HL-60 (cell line): Measurements from ENCODE around the gene PTPN23.

Experiments
- DNase-seq, 2 experiments: peaks; one replicate each; pipeline ENCODE4 v3.0.0-alpha.2; 2010 to 2020; ENCODE audit warnings: low read depth in 1 of 2, low spot score in 1 of 2
- H3K27ac ChIP-seq: fragments of 250-450 bp; sonication (Bioruptor Pico); replicated peaks from 2 replicates; pipeline ENCODE4 v1.5.1; 2020; ENCODE audit warnings: mild to moderate bottlenecking, moderate library complexity
- H3K27me3 ChIP-seq: fragments of 250-450 bp; sonication (Bioruptor Pico); 2 replicates; pipeline ENCODE4 v1.5.1; 2021; ENCODE audit warnings: mild to moderate bottlenecking, moderate library complexity; ENCODE audit not compliant: insufficient read depth, poor library complexity, severe bottlenecking
- H3K4me3 ChIP-seq: replicated peaks from 2 replicates; pipeline ENCODE4 v1.5.1; 2011; ENCODE audit warnings: mild to moderate bottlenecking, control low read depth, low read length; ENCODE audit not compliant: insufficient read depth
- GABPA ChIP-seq: IDR thresholded peaks from 2 replicates; pipeline ENCODE4 v1.6.1; 2012; ENCODE audit warnings: low read depth
- POLR2AphosphoS5 ChIP-seq: IDR thresholded peaks from 2 replicates; pipeline ENCODE4 v1.6.1; 2012; ENCODE audit warnings: low read depth
- SPI1 ChIP-seq: IDR thresholded peaks from 2 replicates; pipeline ENCODE4 v1.6.1; 2012; ENCODE audit warnings: low read depth, mild to moderate bottlenecking, borderline replicate concordance
- TF ChIP-seq, protein P1 (sequence below): IDR thresholded peaks from one replicate; pipeline ENCODE4 v1.5.1; 2011; ENCODE audit warnings: low read length, control low read depth, inconsistent platforms; ENCODE audit not compliant: insufficient read depth
- TF ChIP-seq, protein P2 (sequence below): IDR thresholded peaks from 2 replicates; pipeline ENCODE4 v1.6.1; 2012; ENCODE audit warnings: low read depth; ENCODE audit not compliant: insufficient replicate concordance

PTPN23 gene

DNA sequence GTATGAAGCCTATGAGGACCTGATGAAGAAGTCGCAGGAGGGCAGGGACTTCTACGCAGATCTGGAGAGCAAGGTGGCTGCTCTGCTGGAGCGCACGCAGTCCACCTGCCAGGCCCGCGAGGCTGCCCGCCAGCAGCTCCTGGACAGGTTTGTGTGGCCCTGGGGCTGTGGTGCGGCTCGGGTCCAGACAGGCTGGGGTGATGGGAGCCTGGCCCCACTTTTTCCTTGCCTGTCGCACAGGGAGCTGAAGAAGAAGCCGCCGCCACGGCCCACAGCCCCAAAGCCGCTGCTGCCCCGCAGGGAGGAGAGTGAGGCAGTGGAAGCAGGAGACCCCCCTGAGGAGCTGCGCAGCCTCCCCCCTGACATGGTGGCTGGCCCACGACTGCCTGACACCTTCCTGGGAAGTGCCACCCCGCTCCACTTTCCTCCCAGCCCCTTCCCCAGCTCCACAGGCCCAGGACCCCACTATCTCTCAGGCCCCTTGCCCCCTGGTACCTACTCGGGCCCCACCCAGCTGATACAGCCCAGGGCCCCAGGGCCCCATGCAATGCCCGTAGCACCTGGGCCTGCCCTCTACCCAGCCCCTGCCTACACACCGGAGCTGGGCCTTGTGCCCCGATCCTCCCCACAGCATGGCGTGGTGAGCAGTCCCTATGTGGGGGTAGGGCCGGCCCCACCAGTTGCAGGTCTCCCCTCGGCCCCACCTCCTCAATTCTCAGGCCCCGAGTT is 29.0 kb downstream of the PTPN23 start:
- TF ChIP-seq, protein P1, sequence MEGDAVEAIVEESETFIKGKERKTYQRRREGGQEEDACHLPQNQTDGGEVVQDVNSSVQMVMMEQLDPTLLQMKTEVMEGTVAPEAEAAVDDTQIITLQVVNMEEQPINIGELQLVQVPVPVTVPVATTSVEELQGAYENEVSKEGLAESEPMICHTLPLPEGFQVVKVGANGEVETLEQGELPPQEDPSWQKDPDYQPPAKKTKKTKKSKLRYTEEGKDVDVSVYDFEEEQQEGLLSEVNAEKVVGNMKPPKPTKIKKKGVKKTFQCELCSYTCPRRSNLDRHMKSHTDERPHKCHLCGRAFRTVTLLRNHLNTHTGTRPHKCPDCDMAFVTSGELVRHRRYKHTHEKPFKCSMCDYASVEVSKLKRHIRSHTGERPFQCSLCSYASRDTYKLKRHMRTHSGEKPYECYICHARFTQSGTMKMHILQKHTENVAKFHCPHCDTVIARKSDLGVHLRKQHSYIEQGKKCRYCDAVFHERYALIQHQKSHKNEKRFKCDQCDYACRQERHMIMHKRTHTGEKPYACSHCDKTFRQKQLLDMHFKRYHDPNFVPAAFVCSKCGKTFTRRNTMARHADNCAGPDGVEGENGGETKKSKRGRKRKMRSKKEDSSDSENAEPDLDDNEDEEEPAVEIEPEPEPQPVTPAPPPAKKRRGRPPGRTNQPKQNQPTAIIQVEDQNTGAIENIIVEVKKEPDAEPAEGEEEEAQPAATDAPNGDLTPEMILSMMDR: no peak
- TF ChIP-seq SPI1: no peak
- Histone ChIP-seq H3K27me3 (no peaks in the 10 kb centered on the region), H3K4me3 (no peak overlapping the region), H3K27ac (no peak overlapping the region)
- DNase-seq: no peak

DNA sequence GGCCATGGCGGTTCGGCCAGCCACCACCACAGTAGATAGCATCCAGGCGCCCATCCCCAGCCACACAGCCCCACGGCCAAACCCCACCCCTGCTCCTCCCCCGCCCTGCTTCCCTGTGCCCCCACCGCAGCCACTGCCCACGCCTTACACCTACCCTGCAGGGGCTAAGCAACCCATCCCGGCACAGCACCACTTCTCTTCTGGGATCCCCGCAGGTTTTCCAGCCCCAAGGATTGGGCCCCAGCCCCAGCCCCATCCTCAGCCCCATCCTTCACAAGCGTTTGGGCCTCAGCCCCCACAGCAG is 29.5 kb downstream of the PTPN23 start:
- Histone ChIP-seq H3K27ac (no peak overlapping the region), H3K27me3 (no peaks in the 10 kb centered on the region), H3K4me3 (no peak overlapping the region)
- TF ChIP-seq SPI1 (no peak), POLR2AphosphoS5 (no peak), GABPA (no peak)
- TF ChIP-seq, protein P1: no peak
- TF ChIP-seq, protein P2, sequence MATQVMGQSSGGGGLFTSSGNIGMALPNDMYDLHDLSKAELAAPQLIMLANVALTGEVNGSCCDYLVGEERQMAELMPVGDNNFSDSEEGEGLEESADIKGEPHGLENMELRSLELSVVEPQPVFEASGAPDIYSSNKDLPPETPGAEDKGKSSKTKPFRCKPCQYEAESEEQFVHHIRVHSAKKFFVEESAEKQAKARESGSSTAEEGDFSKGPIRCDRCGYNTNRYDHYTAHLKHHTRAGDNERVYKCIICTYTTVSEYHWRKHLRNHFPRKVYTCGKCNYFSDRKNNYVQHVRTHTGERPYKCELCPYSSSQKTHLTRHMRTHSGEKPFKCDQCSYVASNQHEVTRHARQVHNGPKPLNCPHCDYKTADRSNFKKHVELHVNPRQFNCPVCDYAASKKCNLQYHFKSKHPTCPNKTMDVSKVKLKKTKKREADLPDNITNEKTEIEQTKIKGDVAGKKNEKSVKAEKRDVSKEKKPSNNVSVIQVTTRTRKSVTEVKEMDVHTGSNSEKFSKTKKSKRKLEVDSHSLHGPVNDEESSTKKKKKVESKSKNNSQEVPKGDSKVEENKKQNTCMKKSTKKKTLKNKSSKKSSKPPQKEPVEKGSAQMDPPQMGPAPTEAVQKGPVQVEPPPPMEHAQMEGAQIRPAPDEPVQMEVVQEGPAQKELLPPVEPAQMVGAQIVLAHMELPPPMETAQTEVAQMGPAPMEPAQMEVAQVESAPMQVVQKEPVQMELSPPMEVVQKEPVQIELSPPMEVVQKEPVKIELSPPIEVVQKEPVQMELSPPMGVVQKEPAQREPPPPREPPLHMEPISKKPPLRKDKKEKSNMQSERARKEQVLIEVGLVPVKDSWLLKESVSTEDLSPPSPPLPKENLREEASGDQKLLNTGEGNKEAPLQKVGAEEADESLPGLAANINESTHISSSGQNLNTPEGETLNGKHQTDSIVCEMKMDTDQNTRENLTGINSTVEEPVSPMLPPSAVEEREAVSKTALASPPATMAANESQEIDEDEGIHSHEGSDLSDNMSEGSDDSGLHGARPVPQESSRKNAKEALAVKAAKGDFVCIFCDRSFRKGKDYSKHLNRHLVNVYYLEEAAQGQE: no peak
- DNase-seq: no peak

DNA sequence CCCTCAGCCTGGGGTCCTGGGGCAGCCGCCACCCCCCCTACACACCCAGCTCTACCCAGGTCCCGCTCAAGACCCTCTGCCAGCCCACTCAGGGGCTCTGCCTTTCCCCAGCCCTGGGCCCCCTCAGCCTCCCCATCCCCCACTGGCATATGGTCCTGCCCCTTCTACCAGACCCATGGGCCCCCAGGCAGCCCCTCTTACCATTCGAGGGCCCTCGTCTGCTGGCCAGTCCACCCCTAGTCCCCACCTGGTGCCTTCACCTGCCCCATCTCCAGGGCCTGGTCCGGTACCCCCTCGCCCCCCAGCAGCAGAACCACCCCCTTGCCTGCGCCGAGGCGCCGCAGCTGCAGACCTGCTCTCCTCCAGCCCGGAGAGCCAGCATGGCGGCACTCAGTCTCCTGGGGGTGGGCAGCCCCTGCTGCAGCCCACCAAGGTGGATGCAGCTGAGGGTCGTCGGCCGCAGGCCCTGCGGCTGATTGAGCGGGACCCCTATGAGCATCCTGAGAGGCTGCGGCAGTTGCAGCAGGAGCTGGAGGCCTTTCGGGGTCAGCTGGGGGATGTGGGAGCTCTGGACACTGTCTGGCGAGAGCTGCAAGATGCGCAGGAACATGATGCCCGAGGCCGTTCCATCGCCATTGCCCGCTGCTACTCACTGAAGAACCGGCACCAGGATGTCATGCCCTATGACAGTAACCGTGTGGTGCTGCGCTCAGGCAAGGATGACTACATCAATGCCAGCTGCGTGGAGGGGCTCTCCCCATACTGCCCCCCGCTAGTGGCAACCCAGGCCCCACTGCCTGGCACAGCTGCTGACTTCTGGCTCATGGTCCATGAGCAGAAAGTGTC is 30.2 kb downstream of the PTPN23 start:
- H3K27ac ChIP-seq: no peak overlapping the region
- no peak overlapping the region for H3K4me3 ChIP-seq
- TF ChIP-seq POLR2AphosphoS5 (0 out of 2 replicates have a peak, but pooled peaks have one; percentile 5), SPI1 (no peak)
- H3K27me3 ChIP-seq: no peaks in the 10 kb centered on the region
- no peak for DNase-seq

DNA sequence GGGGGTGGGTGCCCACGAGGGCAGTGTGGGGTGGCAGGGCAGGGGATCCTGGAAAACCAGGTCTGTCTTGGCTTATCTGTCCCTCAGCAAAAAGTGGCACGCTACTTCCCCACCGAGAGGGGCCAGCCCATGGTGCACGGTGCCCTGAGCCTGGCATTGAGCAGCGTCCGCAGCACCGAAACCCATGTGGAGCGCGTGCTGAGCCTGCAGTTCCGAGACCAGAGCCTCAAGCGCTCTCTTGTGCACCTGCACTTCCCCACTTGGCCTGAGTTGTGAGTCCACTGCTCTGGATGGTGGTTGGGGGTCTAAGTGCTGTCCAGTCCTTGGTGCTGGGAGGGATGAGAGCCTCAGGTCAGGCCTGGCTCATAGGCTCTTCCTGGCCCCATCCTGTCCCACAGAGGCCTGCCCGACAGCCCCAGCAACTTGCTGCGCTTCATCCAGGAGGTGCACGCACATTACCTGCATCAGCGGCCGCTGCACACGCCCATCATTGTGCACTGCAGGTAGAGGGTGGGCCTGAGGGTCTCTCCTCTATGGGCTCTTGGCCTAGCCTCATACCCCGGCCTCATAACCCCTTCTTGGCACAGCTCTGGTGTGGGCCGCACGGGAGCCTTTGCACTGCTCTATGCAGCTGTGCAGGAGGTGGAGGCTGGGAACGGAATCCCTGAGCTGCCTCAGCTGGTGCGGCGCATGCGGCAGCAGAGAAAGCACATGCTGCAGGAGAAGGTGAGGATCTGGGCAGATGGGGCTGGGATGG is 31.1 kb downstream of the PTPN23 start:
- Histone ChIP-seq H3K4me3 (no peak overlapping the region), H3K27me3 (no peaks in the 10 kb centered on the region), H3K27ac (no peak overlapping the region)
- no peak for TF ChIP-seq SPI1
- TF ChIP-seq, protein P1: no peak
- TF ChIP-seq, protein P2: no peak
- TF ChIP-seq GABPA: no peak
- TF ChIP-seq POLR2AphosphoS5: 0 out of 2 replicates have a peak, but pooled peaks have one; percentile 15
- no peak for DNase-seq
